BLaER1 treated with 17β-estradiol and CSF1 and Interleukin-3, amounts not matched to agents 10 nM and 100 nM (cell line): ENCODE data around the gene LYPD6.
"Not testable (repeated sequence)": the region's sequence is repeated elsewhere in the genome, so short reads cannot be mapped to it uniquely, and the experiment has no call there.

ENCODE experiments used
- H3K27ac ChIP-seq, 11 experiments: shearing (Covaris generic); formaldehyde crosslinking; 2 replicates each; pipeline ENCODE4 v1.8.1; 2022
- H3K27me3 ChIP-seq, 11 experiments: shearing (Covaris generic); formaldehyde crosslinking; 2 replicates each; pipeline ENCODE4 v1.8.1; 2022
- H3K36me3 ChIP-seq, 11 experiments: shearing (Covaris generic); formaldehyde crosslinking; 2 replicates each; pipeline ENCODE4 v1.8.1; 2022
- H3K4me1 ChIP-seq, 10 experiments: shearing (Covaris generic); formaldehyde crosslinking; 2 replicates each; pipeline ENCODE4 v1.8.1; 2022
- H3K4me2 ChIP-seq, 11 experiments: shearing (Covaris generic); formaldehyde crosslinking; 2 replicates each; pipeline ENCODE4 v1.8.1; 2022
- H3K4me3 ChIP-seq, 10 experiments: shearing (Covaris generic); formaldehyde crosslinking; 2 replicates each; pipeline ENCODE4 v1.8.1; 2022
- H3K9ac ChIP-seq, 11 experiments: shearing (Covaris generic); formaldehyde crosslinking; 2 replicates each; pipeline ENCODE4 v1.8.1; 2022
- H3K9me3 ChIP-seq, 11 experiments: shearing (Covaris generic); formaldehyde crosslinking; replicated peaks in 1 of 11; 2 replicates each; pipeline ENCODE4 v1.8.1; 2022
- H4K20me1 ChIP-seq, 11 experiments: shearing (Covaris generic); formaldehyde crosslinking; 2 replicates each; pipeline ENCODE4 v1.8.1; 2022
- Cebpa-rat ChIP-seq, 11 experiments: shearing (Covaris generic); IDR thresholded peaks; 2 replicates each; pipeline ENCODE4 v1.8.1; 2022

Gene LYPD6

DNA sequence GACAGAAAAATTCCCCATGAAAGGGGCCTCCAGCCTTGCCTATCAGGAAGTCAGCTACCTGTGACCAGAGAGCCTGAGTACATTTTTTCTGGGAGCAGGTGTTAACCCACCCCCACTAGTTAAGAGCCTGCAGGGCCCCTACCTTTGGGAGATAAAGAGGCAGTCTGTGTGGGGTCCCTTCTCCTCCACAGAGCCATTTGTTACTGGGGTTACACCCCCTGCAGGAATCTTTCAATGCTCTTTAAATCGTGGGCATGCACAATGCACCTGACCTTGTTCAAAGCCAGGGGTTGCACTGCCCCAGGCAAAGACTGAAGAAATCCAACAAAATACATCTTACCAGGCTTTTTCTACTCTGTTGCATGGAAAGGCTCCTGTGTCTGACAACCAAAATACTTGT, 15.7 kb upstream of the LYPD6 start:
- Histone ChIP-seq H3K9me3 (no peaks in the 10 kb centered on the region), H3K4me2 (no peak overlapping the region)

DNA sequence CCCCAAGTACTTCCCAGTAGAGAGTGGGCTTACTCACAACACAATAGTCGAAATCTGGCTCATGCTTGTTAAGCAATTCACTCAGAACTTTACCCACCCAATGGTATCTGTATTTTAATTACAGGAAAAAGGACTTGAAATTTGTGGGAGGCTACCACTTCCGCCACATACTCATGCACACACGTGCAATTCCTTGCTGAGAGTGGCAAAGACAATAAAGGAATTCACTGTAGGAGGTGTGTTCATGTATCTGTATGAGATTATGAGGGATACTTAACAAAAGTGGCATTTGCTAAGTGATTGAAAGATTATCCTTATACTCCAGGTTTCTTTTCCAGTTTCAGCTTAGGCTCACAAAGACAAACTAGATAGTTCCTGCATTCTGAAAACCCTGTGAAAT, 14.9 kb upstream of the LYPD6 start:
- no peak overlapping the region for H3K27ac ChIP-seq
- H3K9ac ChIP-seq = no peak overlapping the region
- H3K4me1 ChIP-seq = no peaks in the 10 kb centered on the region
- no peak overlapping the region for H3K4me2 ChIP-seq
- H3K4me3 ChIP-seq = no peak overlapping the region
- H3K36me3 ChIP-seq = no peaks in the 10 kb centered on the region
- no peaks in the 10 kb centered on the region for H4K20me1 ChIP-seq
- H3K27me3 ChIP-seq = no peaks in the 10 kb centered on the region
- TF ChIP-seq Cebpa-rat (IDR thresholded peaks at IDR 0.05) = no peak
- peaks cover 5 to 6% (median 5%) of the 10 kb centered on the region in 11 experiments for H3K9me3 ChIP-seq

More for the DNA sequence above, 15.7 kb upstream of the LYPD6 start:
- Histone ChIP-seq H3K36me3 (no peaks in the 10 kb centered on the region), H3K4me3 (no peak overlapping the region), H3K4me1 (no peaks in the 10 kb centered on the region), H3K27ac (no peak overlapping the region), H4K20me1 (no peaks in the 10 kb centered on the region), H3K9ac (no peak overlapping the region), H3K27me3 (no peaks in the 10 kb centered on the region)
- TF ChIP-seq Cebpa-rat (IDR thresholded peaks at IDR 0.05) = no peak

DNA sequence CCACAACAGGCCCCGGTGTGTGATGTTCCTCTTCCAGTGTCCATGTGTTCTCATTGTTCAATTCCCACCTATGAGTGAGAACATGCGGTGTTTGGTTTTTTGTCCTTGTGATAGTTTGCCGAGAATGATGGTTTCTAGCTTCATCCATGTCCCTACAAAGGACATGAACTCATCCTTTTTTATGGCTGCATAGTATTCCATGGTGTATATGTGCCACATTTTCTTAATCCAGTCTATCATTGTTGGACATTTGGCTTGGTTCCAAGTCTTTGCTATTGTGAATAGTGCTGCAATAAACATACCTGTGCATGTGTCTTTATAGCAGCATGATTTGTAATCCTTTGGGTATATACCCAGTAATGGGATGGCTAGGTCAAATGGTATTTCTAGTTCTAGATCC, 11.8 kb upstream of the LYPD6 start:
- H4K20me1 ChIP-seq, H3K27me3 ChIP-seq, H3K9ac ChIP-seq, H3K4me2 ChIP-seq, H3K4me1 ChIP-seq, H3K4me3 ChIP-seq, H3K27ac ChIP-seq, H3K36me3 ChIP-seq: not testable (repeated sequence)
- peaks cover 7 to 11% (median 9%) of the 10 kb centered on the region in 11 experiments for H3K9me3 ChIP-seq

DNA sequence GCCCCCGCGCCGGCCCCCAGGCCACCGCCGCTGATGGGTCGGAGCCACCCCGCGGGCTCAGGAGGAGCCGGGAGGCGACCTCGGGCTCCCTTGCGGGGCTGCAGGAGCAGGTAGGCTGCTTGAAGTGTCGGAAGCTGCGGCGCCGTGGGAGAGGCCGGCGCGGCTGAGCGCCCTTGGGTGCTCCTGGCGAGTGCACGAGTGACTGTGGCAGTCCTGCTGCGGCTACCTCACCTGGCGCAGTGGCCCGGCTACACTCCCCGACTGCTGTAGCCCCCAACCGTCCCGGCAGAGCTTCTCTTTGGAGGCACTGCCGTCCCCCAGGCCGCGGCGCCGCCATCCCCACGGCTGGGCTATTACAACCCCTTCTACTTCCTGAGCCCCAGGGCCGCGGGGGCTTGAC, 10.0 kb upstream of the LYPD6 start:
- H3K27me3 ChIP-seq = no peaks in the 10 kb centered on the region
- no peaks in the 10 kb centered on the region for H4K20me1 ChIP-seq
- H3K4me2 ChIP-seq = no peak overlapping the region
- H3K4me1 ChIP-seq = no peaks in the 10 kb centered on the region
- H3K9me3 ChIP-seq = peaks cover 7 to 16% (median 9%) of the 10 kb centered on the region in 11 experiments
- no peak overlapping the region for H3K4me3 ChIP-seq
- TF ChIP-seq Cebpa-rat (IDR thresholded peaks at IDR 0.05) = no peak
- H3K27ac ChIP-seq = no peak overlapping the region
- no peak overlapping the region for H3K9ac ChIP-seq
- no peaks in the 10 kb centered on the region for H3K36me3 ChIP-seq

DNA sequence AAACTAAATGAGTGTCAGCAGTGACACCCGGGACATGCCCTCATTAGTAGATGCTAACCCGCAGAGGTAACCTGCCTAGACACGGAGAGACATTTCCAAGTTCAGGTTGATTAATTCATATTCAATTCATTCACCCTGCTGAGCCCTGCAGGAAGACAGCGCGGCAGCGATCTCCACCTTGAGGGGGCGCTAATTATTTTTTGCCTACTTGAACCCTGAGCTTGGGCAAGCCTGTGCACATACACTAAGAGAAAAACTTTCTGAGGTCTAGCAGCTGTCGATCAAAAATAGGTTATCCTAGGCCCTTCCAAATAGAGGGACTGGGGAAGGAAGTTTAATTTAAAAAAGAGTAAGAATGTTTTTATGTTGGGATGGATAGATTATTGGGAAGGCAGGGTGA, 1.3 kb upstream of the LYPD6 start:
- Histone ChIP-seq H3K4me1 (no peaks in the 10 kb centered on the region), H3K9me3 (peaks cover 20 to 34% (median 24%) of the 10 kb centered on the region in 11 experiments), H3K4me3 (no peak overlapping the region), H3K27ac (no peak overlapping the region), H3K4me2 (no peak overlapping the region), H3K27me3 (no peaks in the 10 kb centered on the region), H4K20me1 (no peaks in the 10 kb centered on the region), H3K9ac (no peak overlapping the region), H3K36me3 (no peaks in the 10 kb centered on the region)
- TF ChIP-seq Cebpa-rat (IDR thresholded peaks at IDR 0.05) = no peak

DNA sequence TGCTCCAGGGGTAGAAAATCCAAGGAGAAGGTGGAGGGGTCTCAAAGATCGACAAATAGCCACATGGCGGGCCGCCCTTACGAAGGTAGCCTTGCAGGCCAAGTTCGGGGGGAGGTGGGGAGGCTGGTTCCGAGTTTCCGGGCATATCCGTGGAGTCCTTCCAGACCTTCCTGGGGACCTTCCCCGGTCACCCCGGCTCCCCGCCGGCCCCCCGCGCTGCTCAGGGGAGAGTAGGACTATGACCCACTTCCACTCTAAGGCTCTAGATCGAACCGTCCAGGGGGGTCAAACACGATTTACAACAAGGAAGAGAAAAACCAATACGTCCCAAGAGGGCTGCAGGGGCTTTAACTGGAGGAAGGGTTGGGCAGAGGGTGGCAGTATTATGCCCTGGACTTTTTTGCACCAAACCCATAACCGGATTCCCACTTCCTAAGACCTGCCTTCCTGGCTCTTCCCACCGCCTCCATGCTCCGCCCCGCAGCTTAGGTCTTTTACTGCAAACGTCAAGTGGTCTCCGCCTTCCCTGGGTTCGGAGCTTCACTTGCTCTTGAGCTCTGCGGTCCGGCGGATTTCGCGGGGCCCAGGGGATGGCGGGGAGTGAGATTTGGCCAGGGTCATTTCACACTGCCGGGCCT, 779 bp upstream of the LYPD6 start:
- no peak overlapping the region for H3K4me3 ChIP-seq
- no peaks in the 10 kb centered on the region for H3K36me3 ChIP-seq
- no peak overlapping the region for H3K4me2 ChIP-seq
- H3K9ac ChIP-seq = no peak overlapping the region
- H4K20me1 ChIP-seq = no peaks in the 10 kb centered on the region
- H3K4me1 ChIP-seq = no peaks in the 10 kb centered on the region
- H3K9me3 ChIP-seq = peaks cover 20 to 34% (median 24%) of the 10 kb centered on the region in 11 experiments
- no peak overlapping the region for H3K27ac ChIP-seq
- no peaks in the 10 kb centered on the region for H3K27me3 ChIP-seq
- TF ChIP-seq Cebpa-rat (IDR thresholded peaks at IDR 0.05) = no peak

DNA sequence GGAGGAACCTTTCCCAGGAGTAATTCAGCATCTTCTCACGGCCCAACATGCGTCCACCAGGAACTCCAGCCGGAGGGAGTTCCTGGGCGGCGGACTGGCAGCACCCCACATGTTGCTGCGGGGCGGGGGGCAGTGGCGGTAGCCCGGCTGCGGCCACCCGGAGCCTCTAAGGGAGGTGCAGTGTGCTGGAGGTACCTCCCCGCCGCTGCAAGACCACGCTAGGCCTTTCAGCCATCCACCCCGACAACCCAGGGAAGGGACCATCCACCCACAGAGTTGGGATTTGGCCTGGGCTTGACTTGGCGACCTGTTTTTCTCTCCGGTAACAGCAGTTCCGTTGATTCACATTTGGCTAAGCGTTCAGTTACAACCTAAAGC, 625 bp downstream of the LYPD6 start:
- Histone ChIP-seq H3K27me3 (no peaks in the 10 kb centered on the region), H3K4me1 (no peaks in the 10 kb centered on the region), H3K4me2 (no peak overlapping the region), H3K9me3 (peaks cover 20 to 29% (median 23%) of the 10 kb centered on the region in 11 experiments), H3K27ac (no peak overlapping the region), H4K20me1 (no peaks in the 10 kb centered on the region), H3K9ac (no peak overlapping the region), H3K4me3 (no peak overlapping the region), H3K36me3 (no peaks in the 10 kb centered on the region)
- TF ChIP-seq Cebpa-rat (IDR thresholded peaks at IDR 0.05) = no peak

DNA sequence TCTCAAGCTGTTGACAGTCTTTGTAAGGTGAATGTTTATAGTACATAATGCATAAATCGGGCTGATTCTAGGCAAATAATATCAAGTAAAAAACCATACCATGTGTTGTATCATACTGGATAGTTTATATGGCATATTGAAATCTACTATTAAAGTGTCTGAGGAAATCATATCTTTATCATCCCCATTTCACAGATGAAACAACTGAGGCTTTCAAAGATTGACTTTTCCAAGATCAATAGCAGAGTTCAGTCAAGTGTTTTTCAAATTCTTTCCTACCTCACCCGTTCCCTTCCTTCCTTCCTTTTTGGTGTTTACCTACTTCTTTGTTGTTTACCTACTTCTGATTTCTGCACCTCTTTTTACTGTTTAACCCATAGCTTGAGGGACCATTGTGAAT, 2.0 kb downstream of the LYPD6 start:
- H3K9ac ChIP-seq = no peak overlapping the region
- no peaks in the 10 kb centered on the region for H3K27me3 ChIP-seq
- no peak overlapping the region for H3K4me2 ChIP-seq
- H3K27ac ChIP-seq = no peak overlapping the region
- H3K4me1 ChIP-seq = no peaks in the 10 kb centered on the region
- H3K4me3 ChIP-seq = no peak overlapping the region
- peaks cover 20 to 29% (median 24%) of the 10 kb centered on the region in 11 experiments for H3K9me3 ChIP-seq
- TF ChIP-seq Cebpa-rat (IDR thresholded peaks at IDR 0.05) = no peak
- no peaks in the 10 kb centered on the region for H4K20me1 ChIP-seq
- no peaks in the 10 kb centered on the region for H3K36me3 ChIP-seq

DNA sequence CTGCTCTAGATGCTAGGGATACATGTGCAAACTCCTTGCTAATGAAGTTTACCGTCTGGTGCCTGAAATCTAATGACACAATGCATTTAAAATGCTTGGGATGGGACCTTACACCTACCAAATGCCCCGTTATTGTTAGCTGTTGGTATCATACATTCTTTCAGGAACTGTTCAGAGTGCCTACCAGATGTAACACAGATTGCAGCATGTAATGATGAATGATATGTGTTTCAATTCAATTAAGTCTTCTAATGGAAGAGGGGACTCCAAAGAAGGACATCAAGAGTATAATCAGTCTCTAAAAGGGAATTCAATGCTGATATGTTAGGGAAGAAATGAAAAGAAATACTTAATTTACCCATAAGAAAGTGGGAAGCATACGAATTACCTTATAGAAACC, 3.2 kb downstream of the LYPD6 start:
- no peaks in the 10 kb centered on the region for H3K27me3 ChIP-seq
- no peak overlapping the region for H3K27ac ChIP-seq
- H3K9me3 ChIP-seq = peaks cover 20 to 29% (median 24%) of the 10 kb centered on the region in 11 experiments
- no peak for TF ChIP-seq Cebpa-rat (IDR thresholded peaks at IDR 0.05)
- H3K9ac ChIP-seq = no peak overlapping the region
- no peaks in the 10 kb centered on the region for H4K20me1 ChIP-seq
- H3K4me3 ChIP-seq = no peak overlapping the region
- H3K36me3 ChIP-seq = no peaks in the 10 kb centered on the region
- H3K4me1 ChIP-seq = no peaks in the 10 kb centered on the region
- H3K4me2 ChIP-seq = no peak overlapping the region

DNA sequence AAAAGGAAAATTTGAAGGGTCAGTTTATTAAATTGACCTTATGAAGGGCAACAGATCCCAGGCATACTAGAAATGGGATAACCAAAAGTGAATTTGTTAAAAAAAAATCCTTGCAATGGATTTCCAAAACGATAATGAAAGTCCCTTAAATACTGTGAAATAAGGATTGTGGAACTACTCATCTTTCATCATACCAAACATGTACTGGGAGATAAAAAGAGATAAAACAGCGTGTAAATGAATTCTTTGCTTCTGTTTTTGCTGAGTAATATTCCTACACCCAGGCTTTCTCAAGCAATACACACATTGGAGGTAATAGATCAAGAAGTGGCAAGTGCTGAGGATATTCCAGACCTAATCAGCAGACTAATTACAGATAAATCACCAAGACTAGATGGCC, 3.8 kb downstream of the LYPD6 start:
- no peak overlapping the region for H3K9ac ChIP-seq
- no peak overlapping the region for H3K4me3 ChIP-seq
- H3K4me2 ChIP-seq = no peak overlapping the region
- H3K9me3 ChIP-seq = peaks cover 19 to 27% (median 22%) of the 10 kb centered on the region in 11 experiments
- no peaks in the 10 kb centered on the region for H3K36me3 ChIP-seq
- H3K4me1 ChIP-seq = no peaks in the 10 kb centered on the region
- H3K27me3 ChIP-seq = no peaks in the 10 kb centered on the region
- no peak overlapping the region for H3K27ac ChIP-seq
- no peak for TF ChIP-seq Cebpa-rat (IDR thresholded peaks at IDR 0.05)
- no peaks in the 10 kb centered on the region for H4K20me1 ChIP-seq
